HG02970 (cell line): ENCODE results near the gene CEBPE.

Source experiments
- ATAC-seq: cut with Tn5 transposase; IDR thresholded peaks from one replicate; pipeline ENCODE4 v1.9.1; 2021; ENCODE audit warnings: mild to moderate bottlenecking, moderate library complexity, moderate number of reproducible peaks; ENCODE audit not compliant: unreplicated experiment, low FRiP score

The CEBPE gene

DNA sequence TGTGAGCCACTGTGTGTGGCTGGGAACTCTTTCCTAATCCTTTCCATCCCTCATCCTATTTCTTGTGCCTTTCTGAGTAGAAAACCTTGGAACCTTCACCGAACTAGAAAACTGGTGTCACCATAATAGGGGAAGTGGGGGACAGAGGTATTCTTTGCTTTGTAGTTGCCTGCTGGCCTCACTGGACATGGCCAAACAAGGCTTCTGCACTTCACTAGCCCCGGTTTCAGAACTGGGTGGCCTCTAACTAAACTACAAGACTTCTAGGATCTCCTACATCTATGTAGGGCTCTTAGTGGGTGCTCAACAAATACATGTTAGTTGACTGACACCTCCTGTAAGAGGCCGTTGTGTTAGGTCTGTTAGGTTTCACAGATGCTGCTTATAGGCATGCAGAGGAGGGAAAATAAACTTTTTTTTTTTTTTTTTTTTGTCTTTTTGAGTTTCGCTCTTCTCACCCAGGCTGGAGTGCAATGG lies 13.7 kb downstream of the CEBPE start:
- ATAC-seq, result no peak

DNA sequence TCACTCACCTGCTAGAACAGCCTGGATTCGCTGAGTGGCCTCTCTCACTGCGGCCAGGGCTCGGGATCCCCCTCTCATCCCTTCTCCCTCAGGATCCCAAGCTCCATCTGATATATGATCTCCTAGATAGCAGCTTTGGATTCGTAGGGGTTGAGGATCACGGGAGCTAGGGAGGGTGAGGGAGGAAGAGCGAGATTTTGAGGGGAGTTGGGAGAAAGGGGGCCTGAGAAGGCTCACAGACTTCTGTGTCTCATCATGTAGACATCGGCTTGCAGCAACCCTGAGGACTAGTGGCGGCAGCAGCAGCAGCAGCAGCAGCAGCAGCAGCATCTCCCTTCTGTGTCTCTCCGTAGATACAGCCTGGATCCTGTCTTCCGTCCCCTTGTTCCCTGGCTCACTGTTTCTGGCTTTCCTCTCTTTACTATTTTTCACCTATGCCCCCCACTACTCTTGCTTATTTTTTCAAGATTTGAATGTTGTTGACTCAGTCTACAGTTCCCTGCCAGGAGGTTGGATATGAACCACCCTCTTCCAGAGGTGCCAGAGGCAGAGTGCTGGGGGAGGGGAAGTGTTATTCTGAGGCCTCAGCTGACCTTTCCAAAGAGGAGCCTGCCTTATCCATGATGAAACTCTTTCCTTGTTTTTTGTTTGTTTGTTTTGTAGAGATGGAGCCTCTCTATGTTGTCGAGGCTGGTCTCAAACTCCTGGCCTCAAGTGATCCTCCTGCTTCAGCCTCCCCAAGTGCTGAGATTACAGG lies 14.3 kb downstream of the CEBPE start, which contains the start of gene CIROP:
Gene CIROP, minus strand, starts transcription at position 399 of the 757 bp plus-strand sequence. Its CDS starts 69 bp downstream, at position 330.
- no peak for ATAC-seq

DNA sequence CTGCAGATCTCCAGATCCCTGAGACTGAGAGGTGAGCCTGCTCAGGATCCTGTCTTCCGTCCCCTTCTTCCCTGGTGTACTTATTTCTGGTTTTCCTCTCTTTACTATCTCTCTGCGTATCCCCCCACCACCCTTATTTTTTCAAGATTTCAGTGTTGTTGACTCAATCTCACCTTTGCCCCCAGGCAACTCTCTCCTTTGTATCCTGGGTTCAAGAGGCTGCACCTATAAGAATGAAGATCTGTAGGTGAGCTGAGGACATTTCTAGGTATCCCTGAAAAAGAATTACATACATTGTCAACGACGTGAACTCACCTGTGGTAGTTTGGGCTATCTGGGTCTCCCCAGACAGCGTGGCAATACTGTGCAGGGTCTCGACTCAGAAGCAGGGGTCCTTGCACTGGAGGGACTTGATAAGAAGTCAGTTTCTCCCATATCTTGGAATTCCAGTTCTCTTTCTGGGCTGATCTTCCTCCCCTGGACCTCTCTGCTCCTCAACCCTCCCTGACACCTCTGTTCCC lies 14.9 kb downstream of the CEBPE start:
- ATAC-seq, result no peak

DNA sequence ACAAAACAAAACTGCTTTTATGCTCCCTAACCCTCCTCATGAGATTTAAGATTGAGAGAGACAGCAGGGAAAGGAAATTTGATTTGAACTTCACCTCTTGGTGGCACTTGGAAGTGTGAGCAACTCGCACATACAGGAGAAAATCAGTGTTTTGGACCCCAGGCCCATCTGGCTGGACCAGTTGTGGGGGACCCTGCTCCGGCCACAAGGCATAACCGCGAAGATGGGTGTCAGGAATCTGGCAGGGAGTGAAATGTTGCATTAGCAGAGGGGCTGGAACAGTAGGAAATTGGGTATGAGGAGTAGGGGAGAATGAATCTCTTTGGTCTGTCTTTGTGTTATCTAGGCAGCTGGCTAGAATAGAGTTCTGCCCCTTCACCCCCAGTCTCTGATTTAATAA lies 15.5 kb downstream of the CEBPE start:
- no peak for ATAC-seq

DNA sequence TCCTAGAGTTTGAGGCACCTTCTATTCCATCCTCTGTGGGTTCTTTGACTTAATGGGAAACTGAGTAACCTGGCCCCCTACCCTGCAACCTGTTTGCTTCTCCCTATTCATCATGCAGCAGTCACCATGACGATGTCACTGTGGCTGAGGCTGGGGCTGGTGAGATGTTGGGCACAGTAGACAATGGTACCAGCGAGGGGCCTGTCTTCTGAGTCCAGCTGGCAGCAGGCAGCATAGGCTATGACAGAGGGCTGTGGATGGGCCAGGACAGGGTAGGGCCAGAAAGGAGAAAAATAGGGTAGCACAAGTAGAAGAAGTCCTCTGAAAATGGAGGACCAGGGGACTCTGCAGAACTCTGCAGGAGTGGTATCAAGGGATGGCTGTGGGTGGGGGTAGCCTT lies 16.3 kb downstream of the CEBPE start:
- ATAC-seq, result no peak

DNA sequence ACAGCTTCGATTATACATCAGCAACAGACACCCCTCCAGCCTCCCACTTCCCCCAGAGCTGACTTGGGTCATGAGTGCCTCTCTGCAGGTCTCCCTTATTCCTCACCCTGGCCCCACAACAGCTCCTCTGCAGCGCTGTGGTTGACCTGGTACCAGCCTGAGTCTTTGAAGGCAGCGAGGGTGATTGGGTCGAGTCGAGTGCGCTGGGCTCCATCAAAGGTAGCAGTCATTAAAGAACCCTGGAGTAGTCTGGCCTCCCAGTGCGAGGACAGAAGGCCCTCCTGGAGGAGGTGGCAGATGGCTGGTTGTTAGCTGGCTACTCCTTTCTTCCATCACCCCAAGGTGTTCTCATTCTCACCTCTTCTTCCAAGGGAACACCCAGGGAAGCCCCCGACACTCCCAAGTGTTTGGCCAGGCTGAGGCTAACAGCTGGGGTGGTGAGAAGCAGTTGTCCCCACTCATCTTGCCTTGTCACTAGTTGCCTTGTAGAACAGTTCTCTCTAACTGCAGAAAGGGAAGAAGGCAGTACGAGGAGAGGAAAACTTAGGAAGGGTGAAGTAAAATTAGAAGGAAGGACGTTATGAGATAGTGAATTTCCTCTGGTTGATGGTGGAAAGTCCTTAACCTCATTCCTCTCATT lies 16.9 kb downstream of the CEBPE start:
- no peak for ATAC-seq

DNA sequence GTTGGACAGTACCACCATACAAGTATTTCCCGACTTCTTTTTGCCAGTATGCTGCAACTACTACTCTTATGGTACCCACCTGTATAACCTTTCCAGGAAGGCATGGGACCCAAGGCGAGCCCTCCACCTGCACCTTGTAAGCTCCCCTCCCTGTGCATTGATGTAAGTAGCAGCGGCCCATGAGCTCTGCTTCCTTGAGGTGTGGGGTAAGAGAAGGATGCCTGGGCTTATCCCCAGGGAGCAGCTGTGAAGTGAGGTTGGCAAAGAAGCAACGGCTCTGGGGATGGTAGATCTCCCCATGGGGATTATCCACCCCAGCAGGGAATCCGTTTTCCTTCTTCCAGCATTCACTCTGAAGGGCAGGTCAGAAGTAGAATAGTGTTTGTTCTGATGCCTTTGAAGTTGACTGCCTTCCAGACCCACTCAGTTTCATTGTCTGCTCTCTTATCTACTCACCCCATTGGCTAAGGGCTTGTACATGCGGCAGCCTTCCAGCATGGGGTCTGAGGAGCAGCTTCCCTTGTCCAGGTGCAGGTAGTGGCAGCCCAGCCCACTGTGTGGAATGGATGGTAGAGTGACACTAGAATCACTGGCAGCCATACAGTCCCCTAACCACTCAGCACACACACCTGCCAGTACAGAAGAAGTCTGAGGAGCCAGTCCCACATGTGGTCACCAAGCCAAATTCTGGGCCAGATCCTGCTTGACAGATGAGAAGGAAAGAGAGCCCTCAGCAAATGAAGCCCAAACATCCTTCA lies 17.7 kb downstream of the CEBPE start:
- no peak for ATAC-seq

DNA sequence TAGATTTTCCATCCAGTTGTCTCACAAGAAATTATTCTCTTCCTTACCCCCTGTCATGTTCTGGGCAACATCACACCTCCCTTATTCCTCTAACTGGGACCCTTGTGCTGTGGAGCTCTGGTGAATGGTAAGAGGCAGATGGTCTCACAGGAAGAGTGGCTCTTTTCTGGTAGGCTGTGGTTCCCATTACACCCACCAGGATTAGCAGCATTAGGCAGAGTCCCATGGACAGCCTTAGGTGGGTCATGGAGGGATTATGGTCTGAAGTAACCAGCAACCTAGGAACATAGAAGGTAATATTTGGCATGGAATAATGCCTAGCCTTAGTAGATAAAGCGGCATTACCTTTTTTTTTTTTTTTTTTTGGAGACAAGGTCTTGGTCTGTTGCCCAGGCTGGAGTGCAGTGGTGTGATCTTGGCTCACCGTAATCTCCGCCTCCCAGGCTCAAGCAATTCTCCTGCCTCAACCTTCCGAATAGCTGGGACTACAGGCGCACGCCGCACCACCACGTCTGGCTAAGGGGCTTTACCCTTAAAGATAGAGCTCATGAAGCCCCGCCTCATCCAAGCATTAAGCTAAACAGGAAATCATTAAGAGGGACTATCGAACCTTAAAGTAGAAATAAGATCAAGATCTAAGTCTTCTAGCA lies 19.7 kb downstream of the CEBPE start:
- no peak for ATAC-seq

DNA sequence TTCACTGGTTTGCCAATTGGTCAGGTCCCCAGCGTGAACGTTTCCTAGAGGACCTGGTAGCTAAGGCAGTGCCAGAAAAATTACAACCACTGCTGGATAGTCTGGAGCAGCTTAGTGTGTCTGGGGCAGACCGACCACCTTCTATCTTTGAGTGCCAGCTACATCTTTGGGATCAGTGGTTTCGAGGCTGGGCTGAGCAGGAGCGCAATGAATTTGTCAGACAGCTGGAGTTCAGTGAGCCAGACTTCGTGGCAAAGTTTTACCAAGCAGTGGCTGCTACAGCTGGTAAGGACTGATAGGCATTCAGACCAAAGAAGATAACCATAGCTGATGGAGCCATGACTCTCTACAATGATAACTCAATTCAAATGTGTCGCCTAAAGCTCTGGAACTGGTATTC lies 21.3 kb downstream of the CEBPE start:
- no peak for ATAC-seq

DNA sequence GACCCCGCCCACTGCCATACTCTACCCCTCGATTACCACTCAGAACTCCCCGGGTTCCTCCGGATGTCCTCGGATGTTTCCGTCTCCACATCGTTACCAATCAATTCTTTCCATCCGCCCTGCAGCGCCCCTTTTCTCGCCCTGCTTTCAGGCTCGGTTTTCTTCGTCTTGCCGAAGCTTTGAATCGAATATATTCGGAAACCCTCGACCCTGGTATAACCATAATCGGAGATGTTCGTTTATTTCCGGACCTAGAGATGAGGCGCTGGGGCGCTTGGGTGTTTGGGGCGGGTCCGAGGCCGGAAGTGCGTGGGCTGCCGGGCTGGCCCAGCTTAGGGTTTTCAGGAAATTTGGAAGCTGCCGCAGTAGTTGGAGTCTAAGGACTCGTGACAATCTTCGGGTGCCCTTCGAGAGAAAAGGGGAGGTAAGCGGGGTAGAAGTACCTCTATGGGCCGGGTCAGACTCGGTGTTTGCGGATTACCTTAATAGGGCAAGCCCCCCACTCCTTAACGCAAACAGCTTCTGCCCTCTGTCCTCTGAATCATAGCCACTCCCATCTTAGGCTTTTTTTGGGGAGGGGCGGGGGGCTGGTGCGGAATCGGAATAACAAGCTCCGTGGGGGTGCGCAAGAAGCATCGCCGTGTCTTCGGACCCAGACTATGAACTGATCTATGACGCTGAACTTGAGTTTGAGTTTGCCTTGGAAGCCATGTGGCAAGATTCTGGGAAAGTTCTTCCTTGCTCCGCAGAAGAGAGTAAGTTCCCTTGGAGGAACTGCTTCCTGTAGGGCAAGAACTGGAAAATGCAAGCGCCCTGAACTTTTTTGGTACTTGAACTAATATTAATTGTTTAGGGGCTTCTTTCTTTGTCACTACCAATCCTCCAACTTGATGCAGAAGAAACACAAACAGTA lies 23.6 kb downstream of the CEBPE start, which contains the start of gene C14orf119:
Gene C14orf119, plus strand, starts transcription at position 310 of the 913 bp plus-strand sequence. CDS start 2,154 bp downstream, outside the sequence.
- ATAC-seq, result peak; percentile 86

DNA sequence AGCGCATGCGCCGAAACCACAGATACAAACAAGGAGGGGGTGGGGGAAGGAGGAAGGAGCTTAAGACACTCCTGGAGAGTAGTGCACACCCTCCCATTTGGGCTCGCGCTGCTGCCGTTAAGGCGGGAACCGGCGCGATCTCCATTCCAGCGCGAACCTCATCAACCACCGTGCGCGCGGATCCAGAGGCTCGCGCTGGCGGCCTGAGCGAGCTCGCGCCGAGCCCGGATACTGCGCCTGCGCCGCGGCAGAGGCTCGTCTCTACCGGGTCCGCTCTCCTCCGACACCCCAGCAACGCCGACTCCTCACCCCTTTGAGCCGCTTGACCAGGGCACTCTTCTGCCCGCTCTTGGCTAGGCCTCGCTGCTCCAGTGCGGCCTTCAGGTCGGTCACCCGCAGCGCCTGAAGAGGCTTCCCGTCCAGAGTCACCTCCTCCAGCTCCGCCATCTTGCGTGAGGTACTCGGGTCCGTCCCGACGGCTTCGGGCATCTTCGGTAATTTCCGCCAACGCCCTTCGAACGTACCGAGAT lies 24.3 kb downstream of the CEBPE start, which contains the start of gene ACIN1:
Gene ACIN1, minus strand, starts transcription at position 471 of the 530 bp plus-strand sequence. Its CDS starts 24 bp downstream, at position 447.
- peak; percentile 36 for ATAC-seq

DNA sequence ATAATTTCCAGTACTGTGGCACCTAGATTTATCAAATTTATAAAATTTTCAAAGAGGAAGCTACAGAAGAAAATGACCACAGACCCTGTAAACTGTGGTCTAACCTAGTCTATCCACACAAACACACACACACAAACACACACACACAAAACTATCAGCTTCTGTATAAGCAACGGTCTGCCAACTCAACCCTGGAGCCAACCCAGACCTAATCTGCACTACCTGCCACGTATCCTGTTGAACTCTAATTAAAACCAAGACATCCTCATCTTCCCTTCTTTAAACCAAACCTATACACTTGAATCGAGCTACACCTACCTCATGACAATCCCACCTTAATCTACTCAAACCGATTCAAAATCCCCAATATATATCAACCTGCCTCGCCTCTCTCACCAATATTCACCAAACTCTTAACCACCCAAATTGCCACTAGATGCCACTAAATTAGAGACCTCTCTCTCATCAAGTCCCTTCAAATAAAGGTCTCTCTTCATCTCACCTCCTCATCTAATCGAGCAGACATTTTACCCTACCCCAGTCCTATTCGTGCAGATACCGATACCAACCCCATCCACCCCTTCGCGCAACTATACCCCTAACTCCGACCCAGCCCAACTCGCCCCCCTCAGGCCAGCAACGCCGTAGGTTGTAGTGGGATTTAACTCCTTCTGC lies 24.9 kb downstream of the CEBPE start:
- ATAC-seq, result peak; percentile 25

DNA sequence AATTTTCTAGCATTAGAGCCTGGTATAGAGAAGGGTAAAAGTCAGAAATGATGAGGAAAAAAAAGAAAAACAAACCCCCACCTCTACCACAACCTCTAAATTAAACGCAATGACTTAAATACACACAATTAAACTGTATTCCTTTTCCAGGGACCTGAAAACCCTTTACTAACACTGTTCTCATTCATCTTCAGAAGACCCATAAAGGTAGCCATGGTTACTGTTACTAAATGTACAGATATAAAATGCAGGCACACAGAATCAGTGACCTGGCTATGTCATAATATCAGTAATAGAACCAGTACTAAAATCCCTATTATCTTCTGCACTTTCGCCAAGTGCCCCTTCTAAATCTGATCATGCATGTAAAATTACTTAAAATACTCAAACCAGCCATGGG lies 25.5 kb downstream of the CEBPE start:
- ATAC-seq, result no peak

DNA sequence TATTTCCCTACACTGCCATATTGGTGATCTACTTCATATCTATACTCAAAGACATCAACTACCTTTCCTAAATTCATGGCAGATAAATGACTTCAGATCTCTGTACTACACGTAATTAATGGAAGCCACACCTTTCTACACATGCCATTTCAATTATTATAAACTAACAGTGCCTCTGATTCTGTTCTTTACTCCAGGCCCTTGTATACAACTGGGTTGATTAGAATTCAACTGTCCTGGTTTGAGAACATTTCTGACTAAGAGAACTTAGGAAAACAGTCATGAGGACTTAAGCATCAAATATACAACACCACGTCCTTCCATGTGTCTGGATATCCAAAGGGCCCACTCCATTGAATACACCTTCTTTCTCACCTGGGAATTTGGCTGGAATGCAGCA lies 26.0 kb downstream of the CEBPE start:
- no peak for ATAC-seq

DNA sequence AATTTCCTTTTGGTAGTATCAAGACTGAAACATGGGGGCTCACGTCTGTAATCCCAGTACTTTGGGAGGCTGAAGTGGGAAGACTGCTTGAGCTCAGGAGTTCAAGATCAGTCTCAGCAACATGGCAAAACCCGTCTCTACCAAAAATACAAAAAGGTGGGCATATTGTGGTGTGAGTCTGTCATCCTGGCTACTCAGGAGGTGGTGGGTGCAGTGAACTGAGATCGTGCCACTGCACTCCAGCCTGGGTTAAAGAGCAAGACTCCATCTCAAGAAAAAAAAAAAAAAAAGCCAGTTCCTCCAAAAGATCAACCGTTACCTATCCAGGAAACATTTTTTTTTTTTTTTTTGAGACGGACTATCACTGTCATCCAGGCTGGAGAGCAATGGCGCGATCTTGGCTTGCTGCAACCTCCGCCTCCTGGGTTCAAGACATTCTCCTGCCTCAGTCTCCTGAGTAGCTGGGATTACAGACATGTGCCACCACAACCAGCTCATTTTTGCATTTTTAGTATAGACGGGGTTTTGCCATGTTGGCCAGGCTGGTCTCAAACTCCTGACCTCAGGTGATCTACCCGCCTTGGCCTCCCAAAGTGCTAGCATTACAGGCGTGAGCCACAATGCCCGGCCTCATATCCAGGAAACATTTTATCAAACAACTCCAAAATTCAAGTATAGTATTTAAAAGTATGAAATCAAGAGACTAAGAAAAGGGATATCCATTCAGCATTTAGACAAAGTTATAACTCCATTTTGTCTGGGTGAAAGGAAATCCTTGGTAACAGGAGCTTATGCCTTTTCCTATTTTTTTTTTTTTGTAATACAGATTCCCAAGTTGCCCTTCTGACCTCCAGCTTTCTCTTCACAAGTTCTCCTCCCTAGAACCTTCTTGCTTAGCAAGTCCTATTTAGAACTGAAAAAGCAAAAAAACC lies 27.5 kb downstream of the CEBPE start:
- ATAC-seq, result no peak

DNA sequence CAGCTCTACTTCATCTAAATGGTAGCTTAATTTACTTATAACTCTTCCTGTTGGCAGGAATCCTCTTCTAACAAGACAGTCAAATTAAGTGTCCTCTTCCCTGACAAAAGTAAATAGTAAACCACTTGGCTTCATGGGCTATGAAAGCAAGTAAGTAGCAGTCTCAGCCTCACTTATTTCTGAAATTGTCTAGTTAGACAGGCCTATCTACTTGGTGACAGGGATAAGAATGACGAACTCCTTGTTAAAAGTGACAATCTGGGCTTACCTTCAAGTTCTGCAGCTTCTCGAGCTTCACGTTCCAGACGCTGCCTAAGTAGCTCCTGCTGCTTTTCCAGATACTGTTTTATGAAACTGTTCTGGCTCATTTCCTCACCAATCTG lies 28.8 kb downstream of the CEBPE start:
- ATAC-seq, result no peak

DNA sequence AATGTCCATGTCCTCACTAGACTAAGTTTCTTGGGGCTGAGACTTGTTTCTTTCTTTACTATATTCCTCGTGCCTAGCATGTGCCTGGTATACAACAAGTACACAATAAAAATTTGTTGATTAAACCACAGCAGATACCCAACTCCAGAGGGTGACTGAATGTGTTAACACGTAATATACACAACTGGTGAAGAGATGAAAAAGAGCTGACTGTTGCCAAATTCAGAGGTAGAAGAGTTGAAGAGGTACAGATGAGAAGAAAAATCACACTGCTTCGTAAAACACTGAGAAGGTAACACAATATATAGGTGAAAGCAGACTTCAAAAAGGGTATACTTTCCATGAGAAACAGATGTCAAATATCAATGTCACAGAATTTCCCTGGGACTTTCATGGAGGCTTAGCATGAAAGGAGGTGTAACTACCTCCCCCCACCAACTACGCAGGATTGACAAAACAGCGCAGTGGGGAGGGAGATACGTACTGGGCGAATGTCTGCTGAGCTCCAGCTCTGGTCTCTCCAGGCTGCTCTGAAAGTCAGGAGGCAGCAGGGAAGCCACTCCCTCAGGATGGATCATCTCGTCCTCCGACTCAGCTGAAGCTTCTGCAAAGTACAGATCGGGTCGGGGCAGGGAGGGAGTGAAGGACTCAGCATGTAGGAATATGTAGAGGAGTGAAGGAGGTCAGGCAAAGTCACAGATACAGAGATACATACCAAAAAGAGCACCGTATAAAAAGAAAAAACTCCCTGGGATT lies 29.4 kb downstream of the CEBPE start:
- ATAC-seq, result no peak
